Measurements from ENCODE around the gene TUBGCP5.

DNA sequence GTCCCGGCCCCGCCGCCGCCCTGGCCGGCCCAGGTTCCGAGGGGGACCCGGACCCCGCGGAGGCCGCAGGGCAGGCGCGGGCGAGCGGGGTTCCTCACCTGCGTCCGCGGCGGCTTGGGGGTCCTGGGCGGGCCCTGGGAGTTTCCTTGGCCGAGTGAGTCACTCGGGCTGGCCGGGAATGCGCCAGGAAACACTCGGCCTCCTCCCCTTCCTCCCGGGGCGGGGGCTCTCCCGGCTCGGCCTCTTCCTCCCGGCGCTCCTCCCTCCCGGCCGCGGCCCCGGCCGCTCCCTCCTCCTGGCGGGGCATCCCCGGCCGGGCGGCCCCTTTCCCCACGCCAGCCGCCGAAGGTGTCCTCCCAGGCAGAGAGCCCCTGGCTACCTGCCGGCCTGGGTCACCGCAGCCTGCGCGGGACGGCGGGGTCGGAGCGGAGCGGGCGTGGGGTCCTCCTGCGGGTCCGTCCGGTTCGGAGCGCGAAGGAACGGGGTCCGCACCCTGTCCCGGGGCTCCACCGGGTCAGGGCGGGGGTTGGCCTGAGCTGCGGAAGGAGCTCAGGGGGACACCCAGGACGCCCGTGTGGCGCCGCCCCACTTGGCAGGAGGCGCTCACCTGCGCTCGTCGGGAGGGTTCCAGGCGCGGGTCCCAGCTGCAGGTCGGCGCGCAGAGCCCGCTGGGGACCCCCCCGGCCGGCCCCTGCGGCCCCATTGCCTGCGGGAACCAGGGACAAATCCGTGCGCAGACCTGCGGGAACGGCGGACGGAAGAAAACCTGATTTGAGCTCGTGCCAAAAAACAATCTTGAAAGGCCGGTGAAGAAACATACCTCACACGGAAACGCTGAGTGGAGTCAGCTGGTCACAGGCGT is 58.9 kb downstream of the TUBGCP5 start, which contains the start of gene CYFIP1:
- TF ChIP-seq, protein P1, sequence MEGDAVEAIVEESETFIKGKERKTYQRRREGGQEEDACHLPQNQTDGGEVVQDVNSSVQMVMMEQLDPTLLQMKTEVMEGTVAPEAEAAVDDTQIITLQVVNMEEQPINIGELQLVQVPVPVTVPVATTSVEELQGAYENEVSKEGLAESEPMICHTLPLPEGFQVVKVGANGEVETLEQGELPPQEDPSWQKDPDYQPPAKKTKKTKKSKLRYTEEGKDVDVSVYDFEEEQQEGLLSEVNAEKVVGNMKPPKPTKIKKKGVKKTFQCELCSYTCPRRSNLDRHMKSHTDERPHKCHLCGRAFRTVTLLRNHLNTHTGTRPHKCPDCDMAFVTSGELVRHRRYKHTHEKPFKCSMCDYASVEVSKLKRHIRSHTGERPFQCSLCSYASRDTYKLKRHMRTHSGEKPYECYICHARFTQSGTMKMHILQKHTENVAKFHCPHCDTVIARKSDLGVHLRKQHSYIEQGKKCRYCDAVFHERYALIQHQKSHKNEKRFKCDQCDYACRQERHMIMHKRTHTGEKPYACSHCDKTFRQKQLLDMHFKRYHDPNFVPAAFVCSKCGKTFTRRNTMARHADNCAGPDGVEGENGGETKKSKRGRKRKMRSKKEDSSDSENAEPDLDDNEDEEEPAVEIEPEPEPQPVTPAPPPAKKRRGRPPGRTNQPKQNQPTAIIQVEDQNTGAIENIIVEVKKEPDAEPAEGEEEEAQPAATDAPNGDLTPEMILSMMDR (IDR thresholded peaks at IDR 0.05; ENCODE audit: insufficient read depth, low read length, poor library complexity, severe bottlenecking), result no peak
- TF ChIP-seq EZH2phosphoT487 (conservative IDR thresholded peaks at IDR 0.05; ENCODE audit: low read length), result no peak
